PC-3 (cell line): ENCODE results near the gene ARPC4. TPM values are rescaled to one million over a fixed set of nuclear protein-coding genes. Genes with fewer than 3 reads are reported as not detected.

Experiments used
- ATAC-seq: fragments of 200-7000 bp; cut with Tn5 transposase; 2 replicates; pipeline ENCODE4 v1.9.1; 2020; ENCODE audit warnings: mild to moderate bottlenecking, moderate library complexity
- BruUV-seq: library from RNA; stranded (reverse); fragments of 400-500 nt; replicated peaks from 2 replicates; lab custom pipeline; 2021; lab: Mats Ljungman, UMichigan
- CTCF ChIA-PET: fragments of 300-600 bp; sonication (Branson Sonifier 250); formaldehyde crosslinking; loops from one replicate; lab custom pipeline; 2022; ENCODE audit warnings: antibody characterized with exemption; lab: Charles Lee
- POLR2A ChIA-PET: fragments of 300-600 bp; sonication (Branson Sonifier 250); formaldehyde crosslinking; loops from one replicate; lab custom pipeline; 2022; ENCODE audit warnings: antibody characterized with exemption; ENCODE audit not compliant: unreplicated experiment; lab: Charles Lee
- DNase-seq: peaks from one replicate; pipeline ENCODE4 v3.0.0-alpha.2; 2015
- H2AFZ ChIP-seq: fragments of 300-600 bp; sonication (generic); 2 replicates; pipeline ENCODE4 v1.6.0; 2016; ENCODE audit warnings: antibody characterized with exemption, low read length
- H3F3A ChIP-seq: fragments of 300-600 bp; sonication (generic); one replicate; pipeline ENCODE4 v1.6.0; 2017; ENCODE audit warnings: antibody characterized with exemption, low read length, control low read depth, mild to moderate bottlenecking; ENCODE audit not compliant: unreplicated experiment
- H3K27ac ChIP-seq: fragments of 300-600 bp; sonication (generic); 2 replicates; pipeline ENCODE4 v1.5.1; 2016; ENCODE audit warnings: mild to moderate bottlenecking, low read length
- H3K27me3 ChIP-seq: fragments of 300-600 bp; sonication (generic); 2 replicates; pipeline ENCODE4 v1.6.1; 2016; ENCODE audit warnings: low read length, mixed read lengths
- H3K36me3 ChIP-seq: fragments of 300-600 bp; sonication (generic); 2 replicates; pipeline ENCODE4 v1.6.1; 2016; ENCODE audit warnings: low read depth, mixed run types, low read length, mixed read lengths
- H3K4me1 ChIP-seq: fragments of 300-600 bp; sonication (generic); 2 replicates; pipeline ENCODE4 v1.5.1; 2016; ENCODE audit warnings: low read length; ENCODE audit not compliant: insufficient read depth
- H3K4me2 ChIP-seq: fragments of 300-600 bp; sonication (generic); 2 replicates; pipeline ENCODE4 v1.6.0; 2016; ENCODE audit warnings: low read length
- H3K4me3 ChIP-seq: fragments of 300-600 bp; sonication (generic); 2 replicates; pipeline ENCODE4 v1.5.1; 2016; ENCODE audit warnings: mild to moderate bottlenecking, low read length, mixed read lengths
- H3K79me2 ChIP-seq: fragments of 300-600 bp; sonication (generic); 2 replicates; pipeline ENCODE4 v1.6.1; 2017; ENCODE audit warnings: low read length, mixed read lengths
- H3K9ac ChIP-seq: fragments of 300-600 bp; sonication (generic); 2 replicates; pipeline ENCODE4 v1.6.0; 2016; ENCODE audit warnings: mild to moderate bottlenecking, low read length
- H3K9me2 ChIP-seq: fragments of 300-600 bp; sonication (generic); replicated peaks from 2 replicates; pipeline ENCODE4 v1.6.1; 2016; ENCODE audit warnings: mixed run types, low read length, mixed read lengths
- H3K9me3 ChIP-seq: fragments of 300-600 bp; sonication (generic); 2 replicates; pipeline ENCODE4 v1.6.1; 2016; ENCODE audit warnings: low read length, mixed read lengths
- H4K20me1 ChIP-seq: fragments of 300-600 bp; sonication (generic); 2 replicates; pipeline ENCODE4 v1.6.1; 2016; ENCODE audit warnings: low read length, mixed read lengths
- CTCF ChIP-seq: fragments of 300-600 bp; sonication (generic); conservative IDR thresholded peaks from 2 replicates; pipeline ENCODE4 v1.5.1; 2017; ENCODE audit warnings: antibody characterized with exemption, low read depth, mild to moderate bottlenecking, low read length
- EZH2 ChIP-seq: fragments of 300-600 bp; sonication (generic); IDR thresholded peaks from one replicate; pipeline ENCODE4 v1.6.1; 2017; ENCODE audit warnings: antibody characterized with exemption, mild to moderate bottlenecking, low read length; ENCODE audit not compliant: unreplicated experiment
- EZH2phosphoT487 ChIP-seq: fragments of 300-600 bp; sonication (generic); IDR thresholded peaks from 2 replicates; pipeline ENCODE4 v1.6.1; 2018; ENCODE audit warnings: mild to moderate bottlenecking, antibody characterized with exemption, low read length, borderline replicate concordance
- intact Hi-C: fragments of 100-400 bp; cut with micrococcal nuclease; formaldehyde crosslinking; loops from 2 replicates; pipeline ENCODE4 v1.9.0; 2023
- total RNA-seq: library from RNA; depleted of rRNA; stranded (reverse); fragments of >200 nt; gene quantifications from 2 replicates; pipeline ENCODE4 v1.2.3, GENCODE V29; 2014

ARPC4 gene
- total RNA-seq, 1 experiment from 2014 or later: 223 TPM

GRCh38 chr3:9747267-9747666, 45.6 kb upstream of the ARPC4 start:
- no peaks in the 10 kb centered on the region for H3K9me3 ChIP-seq
- no peak for ATAC-seq
- no peak overlapping the region for H2AFZ ChIP-seq
- no peaks in the 10 kb centered on the region for H3K9me2 ChIP-seq
- H3K4me3 ChIP-seq: no peak overlapping the region
- H3K36me3 ChIP-seq: peaks cover 49% of the 10 kb centered on the region
- POLR2A ChIA-PET: no interaction called here
- CTCF ChIA-PET: no interaction called here
- no peak overlapping the region for H3K4me2 ChIP-seq
- H4K20me1 ChIP-seq: no peaks in the 10 kb centered on the region
- no peaks in the 10 kb centered on the region for H3K27me3 ChIP-seq
- peaks cover 24% of the 10 kb centered on the region for H3K4me1 ChIP-seq
- TF ChIP-seq EZH2phosphoT487 (no peak), CTCF (no peak), EZH2 (no peak)
- H3K79me2 ChIP-seq: peaks cover 21% of the 10 kb centered on the region
- H3F3A ChIP-seq: peaks cover 4% of the 10 kb centered on the region
- no peak overlapping the region for H3K9ac ChIP-seq
- intact Hi-C loops: no loop called here
- BruUV-seq: no TSS peak
- no peak overlapping the region for H3K27ac ChIP-seq
- no peak for DNase-seq

GRCh38 chr3:9748031-9748430, 44.9 kb upstream of the ARPC4 start:
- Histone ChIP-seq H3K9ac (no peak overlapping the region), H3K27ac (no peak overlapping the region), H3K36me3 (peaks cover 41% of the 10 kb centered on the region), H3K79me2 (peaks cover 21% of the 10 kb centered on the region), H4K20me1 (no peaks in the 10 kb centered on the region), H3K4me3 (no peak overlapping the region), H3K9me2 (no peaks in the 10 kb centered on the region), H3K9me3 (no peaks in the 10 kb centered on the region), H3K27me3 (no peaks in the 10 kb centered on the region), H2AFZ (no peak overlapping the region), H3K4me1 (peaks cover 24% of the 10 kb centered on the region), H3K4me2 (no peak overlapping the region), H3F3A (peaks cover 4% of the 10 kb centered on the region)
- TF ChIP-seq CTCF (no peak), EZH2phosphoT487 (no peak), EZH2 (no peak)
- ATAC-seq (no peak), DNase-seq (no peak)
- intact Hi-C loops: no loop called here
- POLR2A ChIA-PET: no interaction called here
- no TSS peak for BruUV-seq
- CTCF ChIA-PET: no interaction called here

GRCh38 chr3:9749296-9749644, 43.6 kb upstream of the ARPC4 start:
- no peaks in the 10 kb centered on the region for H4K20me1 ChIP-seq
- H3K79me2 ChIP-seq: peaks cover 21% of the 10 kb centered on the region
- H3K27ac ChIP-seq: peak overlapping the region; percentile 46
- peak; percentile 31 for ATAC-seq
- intact Hi-C loops: loop anchor here (1.0 kb wide), 2 partner anchors 18 to 33 kb away; partner anchors contain the start of gene BRPF1
- no peak for DNase-seq
- H3F3A ChIP-seq: peaks cover 4% of the 10 kb centered on the region
- H3K4me1 ChIP-seq: peaks cover 24% of the 10 kb centered on the region
- peaks cover 31% of the 10 kb centered on the region for H3K36me3 ChIP-seq
- H3K4me3 ChIP-seq: peak overlapping the region; percentile 83
- no peaks in the 10 kb centered on the region for H3K27me3 ChIP-seq
- H3K9me3 ChIP-seq: no peaks in the 10 kb centered on the region
- no peak for TF ChIP-seq CTCF
- no peak for TF ChIP-seq EZH2
- TF ChIP-seq EZH2phosphoT487: no peak
- ChIA-PET POLR2A (interaction anchor here (0.6 to 1.0 kb wide), 3 partner anchors 44 to 353 kb away, joined by 3 read pairs; partner anchors contain the start of gene ARPC4), CTCF (interaction anchor here (0.5 kb wide), 1 partner anchor 396 kb away, joined by 3 read pairs; no protein-coding TSS in a partner anchor)
- BruUV-seq: TSS peak; percentile 77
- H3K4me2 ChIP-seq: peak overlapping the region; percentile 94
- H3K9ac ChIP-seq: peak overlapping the region; percentile 73
- H2AFZ ChIP-seq: peak overlapping the region; percentile 91
- H3K9me2 ChIP-seq: no peaks in the 10 kb centered on the region
